HT-29 (cell line): Measurements from ENCODE around the gene DPM2. TPM values are rescaled to one million over a fixed set of nuclear protein-coding genes. Genes with fewer than 3 reads are reported as not detected.
A peak's percentile ranks its signal among the peaks of the same experiment; 100 is the strongest.

Experiments
- DNase-seq: peaks from one replicate; pipeline ENCODE4 v3.0.0-alpha.2; 2015; ENCODE audit warnings: low spot score
- total RNA-seq: library from RNA; depleted of rRNA; stranded (reverse); fragments of >200 nt; shearing (Covaris generic); gene quantifications from 2 replicates; pipeline ENCODE4 v1.2.3, GENCODE V29; 2014

DPM2 gene
- total RNA-seq, 1 experiment from 2014 or later, result 44.3 TPM

DNA sequence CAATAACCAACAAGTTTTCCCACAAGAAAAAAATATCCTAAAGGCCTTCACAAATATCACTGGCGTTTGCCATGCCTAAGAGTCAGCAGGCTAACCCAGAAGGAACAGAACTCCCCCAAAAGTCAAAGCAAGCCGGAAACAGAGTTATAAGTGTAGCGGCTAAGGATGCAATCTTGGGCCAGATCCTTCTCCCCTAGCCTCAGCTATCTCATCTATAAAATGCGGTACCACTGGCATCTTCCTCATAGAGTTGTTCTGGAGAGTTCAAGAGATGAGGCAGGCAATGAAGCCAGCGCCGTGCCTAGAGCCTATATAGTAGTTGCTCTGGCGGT lies 632 bp downstream of the DPM2 start:
- peak; percentile 22 for DNase-seq

DNA sequence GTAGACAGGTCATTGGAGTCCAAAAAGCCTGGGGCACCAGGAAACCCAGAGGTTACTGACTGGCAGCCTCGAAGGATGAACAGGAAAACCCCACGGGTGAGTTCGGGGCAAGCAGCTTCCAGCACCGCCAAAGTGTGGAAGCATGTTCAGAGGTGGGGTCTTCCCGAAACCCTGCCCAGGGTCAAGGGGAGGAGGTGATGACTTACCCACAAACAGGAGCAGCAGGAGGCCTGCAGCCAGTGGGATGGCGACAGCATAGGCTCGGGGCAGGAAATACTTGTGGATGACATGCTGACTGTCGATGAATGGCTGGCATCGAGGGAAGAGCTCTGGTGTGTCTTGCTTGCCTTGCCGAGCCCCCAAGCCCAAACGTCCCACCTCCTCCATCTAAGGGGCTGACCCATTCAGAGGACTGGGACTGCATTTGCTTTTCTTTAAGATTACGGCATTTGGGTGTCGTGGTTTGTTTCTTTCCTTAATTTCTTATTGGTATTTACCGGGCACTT lies 1.3 kb downstream of the DPM2 start:
- no peak for DNase-seq

DNA sequence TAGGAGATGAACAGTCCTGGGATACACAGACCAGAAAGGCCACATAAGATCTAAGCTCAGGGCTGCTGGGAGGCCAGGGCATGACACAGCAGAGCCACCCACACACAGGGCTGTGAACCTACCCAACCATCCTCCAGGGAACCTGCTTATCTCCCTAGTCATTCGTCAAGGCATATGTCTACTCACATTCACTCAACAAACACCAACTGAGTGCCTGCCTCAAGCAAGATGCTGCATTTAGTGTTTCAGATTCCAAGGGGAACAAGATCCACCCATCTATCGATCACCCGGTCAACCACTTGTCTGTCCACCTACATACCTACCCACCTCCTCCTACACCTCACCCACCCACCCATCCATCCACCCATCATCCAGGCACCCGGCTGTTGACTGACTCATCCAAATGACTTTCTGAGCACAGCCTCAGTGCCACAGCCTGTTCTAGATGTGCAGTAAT lies 1.9 kb downstream of the DPM2 start:
- DNase-seq, result no peak

DNA sequence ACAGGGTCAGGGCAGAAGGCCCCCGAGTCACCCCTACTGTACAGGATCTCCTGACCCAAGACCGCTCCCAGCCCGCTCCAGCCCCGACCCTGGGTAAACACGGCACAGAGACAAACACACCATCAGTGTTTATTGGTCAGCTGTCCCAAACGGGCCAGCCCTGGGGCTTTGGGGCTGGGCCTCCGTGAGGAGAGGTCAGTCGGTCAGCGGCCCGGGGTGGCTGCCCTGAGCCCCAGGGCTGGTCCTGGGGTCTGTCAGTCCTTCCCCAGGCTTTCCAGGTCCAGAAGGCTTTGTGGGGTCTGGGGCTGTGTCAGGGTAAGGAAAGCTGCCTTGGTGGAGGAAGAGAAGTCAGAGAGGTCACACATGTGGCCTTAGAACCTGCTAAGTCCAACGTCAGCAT lies 2.7 kb downstream of the DPM2 start:
- no peak for DNase-seq

DNA sequence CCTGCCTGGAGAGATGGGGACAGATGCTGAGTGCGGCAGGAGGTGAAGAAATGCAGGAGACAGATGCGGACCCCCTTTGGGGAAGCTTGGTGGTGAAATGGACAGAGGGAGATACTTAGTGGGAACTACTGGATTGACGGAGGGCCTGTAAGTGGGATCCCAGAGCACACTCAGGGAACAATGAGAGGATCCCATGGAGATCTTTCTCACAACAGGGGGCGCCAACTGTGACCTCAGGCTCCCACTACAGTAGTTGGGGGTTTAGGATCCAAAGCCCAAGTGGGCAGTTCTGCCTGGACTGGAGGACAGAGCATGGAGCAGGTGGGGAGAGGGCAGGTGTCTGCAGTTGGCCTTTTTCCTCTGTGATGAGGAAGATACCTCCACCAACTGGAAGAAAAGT lies 3.4 kb downstream of the DPM2 start:
- no peak for DNase-seq

DNA sequence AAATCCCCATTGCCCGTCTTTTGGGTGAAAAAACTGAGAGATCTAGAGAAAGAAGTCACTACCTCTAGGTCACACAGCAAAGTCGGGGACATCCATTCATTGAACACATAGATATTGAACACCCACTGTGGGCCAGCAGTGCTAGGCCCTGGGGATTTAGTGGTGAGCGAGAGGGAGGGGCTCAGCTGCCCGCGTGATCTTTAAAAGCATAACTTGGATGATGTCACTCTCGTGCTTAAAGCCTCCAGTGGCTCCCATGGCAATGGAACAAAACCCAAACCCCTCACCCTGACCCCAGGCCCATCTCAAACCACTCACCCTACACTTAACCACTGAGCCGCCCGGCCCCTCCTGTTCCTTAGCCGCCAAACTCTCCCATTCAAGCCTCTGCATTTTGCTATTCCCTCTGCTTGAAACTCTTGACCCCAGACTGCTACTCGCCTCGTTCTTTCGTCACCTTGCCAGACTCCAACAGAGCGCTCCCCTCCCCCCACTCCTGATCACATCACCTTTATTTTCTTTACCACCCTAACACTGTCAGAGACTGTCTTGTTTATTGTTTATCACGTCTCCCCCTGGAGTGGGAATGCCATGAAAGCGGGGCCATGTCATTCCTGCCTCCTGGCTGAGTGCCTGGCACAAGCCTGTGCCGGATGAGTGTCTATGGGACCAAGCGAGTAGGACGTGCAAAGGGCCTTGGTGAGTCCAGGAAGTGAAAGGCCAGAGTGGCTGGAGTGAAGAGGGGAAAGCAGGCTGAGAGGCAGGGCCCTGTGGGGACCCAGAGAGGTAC lies 6.4 kb downstream of the DPM2 start:
- peak; percentile 67 for DNase-seq

DNA sequence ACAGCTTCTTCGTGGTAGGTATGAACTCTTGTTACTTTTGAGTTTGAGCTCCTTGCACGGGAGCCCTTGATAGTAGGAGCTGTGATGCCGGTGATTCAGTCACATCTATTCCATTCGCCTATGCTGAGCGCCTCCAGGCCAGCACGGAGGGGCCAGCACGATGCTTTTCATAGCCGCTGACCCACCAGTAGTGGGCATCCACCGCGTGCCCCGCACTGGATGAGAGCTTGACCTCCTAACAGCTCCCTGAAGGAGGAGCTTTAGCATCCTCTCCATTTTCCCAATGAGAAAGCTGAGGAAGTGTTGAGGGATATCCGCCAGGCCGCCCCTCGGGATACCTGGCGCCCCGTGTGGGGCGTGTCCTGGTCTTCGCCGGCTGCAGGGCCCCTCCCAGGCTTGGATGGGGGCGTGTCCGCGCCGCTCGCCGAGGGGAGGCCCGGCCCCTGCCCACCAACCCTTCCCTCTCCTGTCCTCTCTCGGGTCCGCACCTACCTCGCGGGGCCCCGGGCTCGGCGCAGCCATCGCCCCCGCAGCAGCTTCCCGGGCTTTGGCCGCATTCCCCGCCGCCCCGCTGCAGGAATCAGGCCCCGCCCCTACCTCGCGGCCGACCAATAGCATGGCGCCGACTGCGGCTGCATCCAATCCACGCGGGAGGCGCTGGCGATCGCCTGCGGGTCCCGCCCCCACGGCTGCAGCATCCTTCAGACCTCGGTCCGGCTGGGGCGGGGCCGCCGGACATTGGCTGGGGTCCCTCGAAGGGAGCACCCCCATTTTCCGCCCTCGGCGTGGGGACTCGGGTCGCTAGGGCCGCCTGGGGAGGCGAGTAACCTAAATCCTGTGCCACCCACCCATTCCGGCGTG lies 7.2 kb downstream of the DPM2 start, which contains the start of gene PIP5KL1:
PIP5KL1 (minus strand) TSS at position 547 of the 861 bp plus-strand sequence; CDS start at position 522, 25 bp downstream.
- peak; percentile 87 for DNase-seq

DNA sequence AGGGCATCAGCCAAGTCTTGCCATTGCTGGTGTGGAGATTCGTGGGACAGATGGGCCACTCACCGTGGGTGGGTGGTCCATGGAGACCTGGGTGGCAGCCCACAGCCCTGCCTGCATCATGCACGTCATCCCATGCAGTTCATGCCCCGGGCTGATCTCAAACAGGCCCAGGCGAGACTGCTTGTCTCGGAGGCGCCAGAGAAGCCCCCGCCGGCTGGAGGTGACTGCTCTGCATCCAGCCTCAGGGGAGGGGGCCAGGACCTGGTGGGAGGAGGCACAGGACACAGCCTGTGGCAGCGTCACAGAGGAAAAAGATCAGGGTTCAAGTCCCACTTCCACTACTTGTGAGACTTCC lies 8.1 kb downstream of the DPM2 start:
- DNase-seq, result no peak

DNA sequence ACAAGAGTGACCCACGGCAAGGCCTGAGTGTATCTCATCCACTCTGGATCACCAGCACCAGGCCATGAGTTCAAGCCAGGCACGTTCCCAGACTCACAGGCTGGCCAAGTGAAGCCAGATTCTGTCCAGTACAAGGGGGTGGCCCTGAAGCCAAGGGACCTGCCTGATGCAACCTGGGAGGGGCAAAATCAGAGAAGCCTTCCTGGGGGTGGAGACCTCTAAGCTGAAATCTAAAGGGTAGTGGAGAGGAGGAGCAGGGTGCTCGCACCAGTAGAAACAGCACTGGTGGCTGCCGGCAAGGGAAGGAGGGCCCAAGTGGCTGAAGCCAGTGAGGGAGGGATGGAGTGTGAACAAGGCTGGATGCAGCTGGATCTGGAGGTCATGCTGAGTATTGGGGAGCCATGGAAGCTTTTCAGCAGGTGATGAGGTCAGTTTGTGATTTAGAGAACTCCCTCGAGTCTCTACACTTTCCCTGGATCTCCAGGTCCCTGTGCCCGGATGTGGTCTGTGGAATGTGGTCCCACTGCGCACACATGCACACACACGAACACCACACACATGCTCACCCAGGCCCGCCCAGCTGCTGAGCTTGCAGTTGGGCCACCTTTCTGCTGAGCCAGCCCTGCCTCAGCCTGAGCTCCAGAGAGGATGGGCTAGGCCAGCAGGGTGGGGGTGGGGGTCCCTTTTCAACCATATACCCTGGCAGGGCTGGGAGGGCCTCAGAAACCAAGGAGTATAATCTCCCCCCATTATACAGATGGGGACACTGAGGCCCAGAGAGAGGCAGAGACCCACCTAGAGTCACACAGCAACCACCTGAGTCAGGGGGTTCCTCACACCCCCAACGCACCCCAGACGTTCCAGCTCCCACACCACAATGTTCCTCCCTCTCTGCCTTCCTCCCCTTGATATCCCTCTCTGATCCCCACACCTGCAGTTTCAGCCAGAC lies 8.7 kb downstream of the DPM2 start:
- DNase-seq, result no peak

DNA sequence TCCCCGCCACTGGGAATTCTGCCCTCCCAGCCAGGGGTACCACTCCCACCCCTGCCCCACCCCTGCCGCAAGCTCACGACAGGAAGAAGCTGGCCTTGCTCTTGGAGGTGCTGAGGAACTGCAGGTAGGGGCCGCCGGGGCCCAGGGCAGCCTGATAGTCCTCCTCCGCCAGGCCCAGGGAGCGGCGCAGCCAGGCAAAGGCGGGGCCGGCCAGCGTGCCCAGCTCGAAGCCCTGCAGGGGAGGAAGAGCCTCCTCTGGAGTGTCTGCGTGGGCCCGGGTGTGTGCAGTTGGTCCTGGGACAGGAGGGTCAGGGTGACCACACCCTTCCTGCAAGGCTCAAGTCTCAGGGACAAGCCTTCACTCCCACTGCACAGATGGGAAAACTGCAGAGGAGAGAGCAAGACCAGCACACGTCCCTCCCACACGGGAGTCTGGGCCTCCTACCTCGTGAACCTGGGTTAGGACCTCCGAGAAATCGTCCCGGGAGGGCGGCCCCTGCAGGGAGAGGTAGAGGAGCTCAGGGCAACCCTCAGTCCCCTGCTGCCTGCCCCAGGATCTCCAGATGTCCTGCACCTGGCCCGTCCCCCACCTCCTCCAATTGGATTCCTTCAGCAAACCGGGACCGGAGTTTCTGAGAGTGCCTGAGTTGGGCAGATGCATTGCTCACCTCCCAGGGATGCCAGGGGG lies 9.5 kb downstream of the DPM2 start:
- no peak for DNase-seq

DNA sequence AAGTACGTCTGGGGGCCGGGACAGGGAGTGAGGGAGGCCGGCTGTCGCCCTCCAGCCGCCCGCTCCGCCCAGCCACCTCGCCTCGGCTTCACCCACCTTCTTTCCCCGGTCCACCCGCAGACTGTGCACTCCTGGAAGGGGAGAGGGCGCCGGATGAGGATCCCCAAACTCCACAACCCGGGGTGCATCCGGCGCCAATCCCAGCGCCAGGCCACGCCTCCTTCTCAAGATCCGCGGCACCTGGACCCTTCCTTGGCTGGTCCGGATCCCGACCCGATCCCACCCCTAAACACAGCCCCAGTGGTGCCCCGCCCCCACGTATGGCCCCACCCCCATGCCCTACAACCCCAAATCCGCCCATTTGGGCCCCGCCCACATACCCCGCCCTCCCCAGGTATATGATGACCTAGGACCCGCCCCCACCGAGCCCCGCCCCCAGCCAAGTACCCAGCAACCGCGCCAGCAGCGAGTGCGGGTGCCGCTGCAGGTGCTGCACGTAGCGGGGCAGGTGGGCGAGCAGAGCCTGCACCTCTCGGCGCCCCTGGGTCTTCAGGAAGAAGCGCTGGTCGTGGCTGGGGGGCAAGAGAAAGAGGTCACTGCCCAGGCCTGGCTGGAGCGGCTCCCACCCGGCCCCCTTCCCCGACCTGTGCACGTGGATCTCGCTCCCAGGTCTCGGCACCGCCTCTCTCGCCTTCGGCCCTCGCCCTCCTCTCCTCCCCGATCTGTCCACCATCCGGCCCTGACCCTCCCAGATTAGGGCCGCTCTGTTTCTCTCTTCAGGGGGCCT lies 10.3 kb downstream of the DPM2 start:
- peak; percentile 54 for DNase-seq

DNA sequence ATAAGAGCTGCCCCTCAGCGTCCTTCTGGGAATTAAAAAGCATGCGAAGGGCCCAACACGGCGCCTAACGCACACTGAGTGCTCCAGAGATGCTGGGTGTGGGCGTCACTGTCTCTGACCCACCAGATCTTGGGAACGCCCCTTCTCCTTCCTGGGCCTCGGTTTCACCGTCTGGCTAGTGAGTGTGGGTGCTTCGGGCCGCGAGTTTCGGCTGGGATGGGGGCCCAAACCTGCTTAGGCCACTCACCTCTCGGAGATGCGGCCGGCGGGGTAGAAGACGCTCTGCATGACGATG lies 10.8 kb downstream of the DPM2 start:
- DNase-seq, result no peak

DNA sequence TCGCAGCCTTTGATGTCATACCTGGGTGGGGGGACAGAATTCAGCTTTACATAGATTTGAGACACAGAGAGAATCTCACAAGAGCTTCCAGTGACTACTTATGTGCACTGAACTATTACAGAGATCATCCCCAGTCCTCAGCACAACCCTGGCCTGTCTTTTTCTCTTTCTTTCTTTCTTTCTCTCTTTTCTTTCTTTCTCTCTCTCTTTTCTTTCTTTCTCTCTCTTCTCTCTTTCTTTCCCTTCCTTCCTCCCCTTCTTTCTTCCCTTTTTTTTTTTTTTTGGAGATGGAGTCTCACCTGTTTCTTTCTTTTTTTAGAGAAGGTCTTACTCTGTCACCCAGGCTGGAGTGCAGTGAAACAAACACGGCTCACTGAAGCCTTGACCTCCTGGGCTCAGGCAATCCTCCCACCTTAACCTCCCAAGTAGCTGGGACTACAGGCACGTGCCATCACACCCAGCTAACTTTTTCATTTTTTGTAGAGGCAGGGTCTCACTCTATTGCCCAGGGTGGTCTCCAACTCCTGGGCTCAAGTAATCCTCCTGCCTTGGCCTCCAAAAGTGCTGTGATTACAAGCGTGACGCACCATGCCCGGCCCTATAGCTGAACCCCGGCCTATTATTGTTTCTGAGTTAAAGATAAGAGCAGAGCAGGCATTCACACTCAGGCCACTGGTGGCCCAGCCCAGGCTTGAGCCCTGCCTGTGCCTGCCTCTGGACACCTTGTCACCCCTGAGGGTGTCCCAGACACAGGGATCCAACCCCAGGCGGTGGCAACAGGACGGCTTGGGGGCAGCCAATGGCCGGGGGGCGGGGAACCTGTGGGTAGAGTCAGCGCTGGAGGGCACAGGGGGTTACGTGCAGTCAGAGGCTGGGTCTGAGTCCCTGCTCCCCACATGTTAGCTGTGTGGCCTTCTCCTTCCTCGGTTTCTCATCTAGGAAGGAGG lies 11.4 kb downstream of the DPM2 start:
- DNase-seq, result no peak

DNA sequence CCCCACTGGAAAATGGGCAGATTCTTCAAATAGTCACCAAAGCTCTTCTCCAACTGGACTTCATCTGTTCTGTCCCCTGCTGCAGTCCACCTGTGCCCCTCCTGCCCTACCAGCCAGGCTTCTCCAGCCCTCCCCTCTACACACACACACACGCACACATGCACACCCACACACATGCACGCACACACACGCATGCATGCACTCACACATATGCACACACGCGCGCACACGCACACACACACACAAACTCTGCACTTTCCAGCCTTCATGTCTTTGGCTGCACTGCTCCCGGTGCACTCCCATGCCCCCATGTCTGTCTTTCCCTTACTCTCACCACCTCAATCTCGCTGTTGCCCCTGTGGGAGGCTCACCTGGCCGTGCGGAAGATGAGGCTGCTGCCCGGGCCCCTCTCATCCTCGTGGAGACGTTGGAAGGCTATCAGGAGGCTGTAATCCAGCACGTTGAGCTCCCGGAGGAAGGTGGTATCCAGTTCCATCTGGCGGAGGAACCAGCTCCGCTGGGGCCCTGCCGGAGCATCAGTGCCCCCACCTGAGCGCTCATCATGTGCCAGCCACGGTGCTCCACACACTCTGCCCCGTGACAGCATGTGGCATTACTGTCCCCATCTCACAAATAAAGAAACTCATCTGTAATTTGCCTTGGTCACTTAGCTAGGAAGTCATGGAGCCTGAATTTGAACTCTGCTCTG lies 12.8 kb downstream of the DPM2 start:
- no peak for DNase-seq

DNA sequence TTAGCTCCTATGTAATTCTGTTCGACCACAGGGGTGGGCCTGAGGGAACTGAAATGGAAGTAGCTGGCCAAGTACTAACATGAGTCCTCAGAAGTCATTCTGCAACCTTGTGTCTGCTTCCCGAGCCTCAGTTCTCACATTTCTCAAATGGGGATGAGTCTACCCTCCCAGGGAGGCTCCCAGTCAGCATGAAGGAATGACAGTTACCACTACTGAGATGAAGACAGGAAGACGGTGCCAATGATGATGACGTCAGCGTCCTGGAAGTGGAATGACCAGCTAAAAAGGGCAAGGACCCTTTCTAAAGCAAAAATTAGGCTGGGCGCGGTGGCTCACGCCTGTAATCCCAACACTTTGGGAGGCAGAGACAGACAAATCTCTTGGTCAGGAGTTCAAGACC lies 13.9 kb downstream of the DPM2 start:
- no peak for DNase-seq

DNA sequence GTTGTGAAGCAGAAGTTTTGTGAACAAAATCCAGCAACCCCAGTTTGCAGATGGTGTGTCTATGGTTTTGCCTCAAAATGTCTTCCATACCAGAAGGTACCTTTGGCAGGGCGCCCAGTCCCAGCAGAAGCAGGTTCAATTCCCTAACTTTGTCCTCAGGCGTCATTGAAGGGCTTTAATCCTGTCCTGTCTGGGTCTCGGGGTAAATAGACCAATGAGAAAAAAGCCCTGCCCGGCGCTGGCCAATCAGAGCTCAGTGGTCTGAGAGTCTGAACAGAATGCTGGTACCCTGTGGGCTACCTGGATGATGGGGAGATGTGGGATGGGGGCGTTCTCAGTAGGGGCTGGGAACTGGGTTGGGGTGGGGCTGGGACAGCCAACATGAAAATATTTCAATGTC lies 14.6 kb downstream of the DPM2 start:
- DNase-seq, result no peak

DNA sequence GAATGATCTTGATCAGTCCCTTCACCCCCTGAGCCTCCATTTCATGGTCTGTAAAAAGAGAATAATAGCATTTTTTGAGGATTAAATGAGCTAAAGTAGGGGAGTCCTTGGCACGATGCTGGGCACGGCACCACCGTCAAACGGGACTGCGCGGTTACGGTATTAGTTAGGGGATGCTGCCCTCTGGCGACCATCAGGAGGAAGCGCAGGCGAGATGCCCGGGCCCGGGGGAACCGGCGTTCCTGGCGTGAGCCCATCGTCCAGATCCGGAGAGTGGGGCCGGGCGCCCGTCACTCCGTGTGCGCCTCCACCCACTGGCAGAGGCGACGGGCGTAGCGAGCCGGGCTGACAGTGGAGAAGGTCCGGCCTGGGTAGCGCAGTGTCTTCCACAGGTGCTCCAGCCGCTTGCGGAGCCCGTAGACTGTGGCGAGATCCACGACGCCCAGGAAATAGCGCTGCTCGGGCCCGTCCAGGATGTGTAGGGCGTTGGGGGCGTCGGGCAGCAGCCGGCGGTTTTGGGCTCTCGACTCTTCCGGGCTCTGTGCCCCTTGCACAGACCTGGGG lies 16.0 kb downstream of the DPM2 start:
- peak; percentile 66 for DNase-seq

DNA sequence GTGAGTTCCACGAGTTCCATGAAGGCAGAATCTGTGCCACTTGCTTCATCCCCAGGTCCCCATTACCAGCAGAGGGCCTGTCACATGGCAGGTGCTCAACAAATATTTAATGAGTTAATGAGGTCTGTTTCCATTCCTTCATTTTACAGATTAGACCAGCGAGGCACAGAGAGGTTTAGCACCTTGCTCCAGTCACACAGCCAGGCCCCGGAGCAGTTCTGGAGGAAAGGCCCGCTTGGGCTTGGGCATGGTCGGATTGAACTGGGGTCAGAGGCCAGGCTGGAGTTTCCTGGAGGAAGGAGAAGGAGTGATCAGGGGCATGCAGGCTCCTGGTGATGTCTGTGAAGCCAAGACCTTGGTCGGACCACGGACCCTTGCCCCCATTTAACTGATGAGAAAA lies 16.9 kb downstream of the DPM2 start:
- DNase-seq, result no peak
